ENCODE results near the gene DNAH14. TPM values are rescaled to one million over a fixed set of nuclear protein-coding genes. Genes with fewer than 3 reads are reported as not detected.
A peak's percentile ranks its signal among the peaks of the same experiment; 100 is the strongest.

The DNAH14 gene
- total and polyA plus RNA-seq, 2 experiments from 2014 or later: 14.7 to 46.1 TPM

DNA sequence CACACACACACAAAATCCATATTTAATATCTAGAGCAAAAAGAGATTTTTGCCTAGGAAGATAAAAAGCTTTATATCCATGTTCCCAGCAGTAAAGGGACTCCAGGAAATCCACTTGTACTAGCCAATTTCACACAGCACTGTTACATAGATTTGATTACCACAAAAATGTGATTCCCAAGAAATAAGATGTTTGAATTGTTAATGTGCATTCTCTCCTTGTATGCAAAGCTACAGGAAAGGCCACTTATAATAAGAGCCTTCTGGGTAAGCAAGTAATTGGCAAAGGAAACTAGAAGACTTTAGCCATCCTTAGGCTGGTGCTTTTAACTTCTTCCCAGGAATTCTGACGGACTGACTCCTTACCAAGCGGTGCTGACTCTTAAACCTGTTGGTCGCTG is 409.1 kb downstream of the DNAH14 start:
- Histone ChIP-seq H3K27ac (no peak overlapping the region), H3K4me1 (ENCODE audit: insufficient read depth) (no peaks in the 10 kb centered on the region), H3K27me3 (no peaks in the 10 kb centered on the region), H3K4me2 (no peak overlapping the region), H3K9me3 (ENCODE audit: low read depth) (no peaks in the 10 kb centered on the region), H4K20me1 (ENCODE audit: insufficient read depth, poor library complexity, severe bottlenecking) (no peaks in the 10 kb centered on the region), H3K79me2 (no peaks in the 10 kb centered on the region), H3K36me3 (replicated peaks; ENCODE audit: insufficient read depth, low read depth) (no peaks in the 10 kb centered on the region), H2AFZ (no peak overlapping the region), H3K9me2 (replicated peaks; ENCODE audit: insufficient read depth) (no peaks in the 10 kb centered on the region), H3K4me3 (no peak overlapping the region)
- DNase-seq (ENCODE audit: low spot score): no peak
- TF ChIP-seq EZH2 (IDR thresholded peaks at IDR 0.05; ENCODE audit: borderline replicate concordance): no peak
- no peak for TF ChIP-seq EZH2phosphoT487 (IDR thresholded peaks at IDR 0.05; ENCODE audit: low read depth, severe bottlenecking, unreplicated experiment)
- TF ChIP-seq, protein P1, sequence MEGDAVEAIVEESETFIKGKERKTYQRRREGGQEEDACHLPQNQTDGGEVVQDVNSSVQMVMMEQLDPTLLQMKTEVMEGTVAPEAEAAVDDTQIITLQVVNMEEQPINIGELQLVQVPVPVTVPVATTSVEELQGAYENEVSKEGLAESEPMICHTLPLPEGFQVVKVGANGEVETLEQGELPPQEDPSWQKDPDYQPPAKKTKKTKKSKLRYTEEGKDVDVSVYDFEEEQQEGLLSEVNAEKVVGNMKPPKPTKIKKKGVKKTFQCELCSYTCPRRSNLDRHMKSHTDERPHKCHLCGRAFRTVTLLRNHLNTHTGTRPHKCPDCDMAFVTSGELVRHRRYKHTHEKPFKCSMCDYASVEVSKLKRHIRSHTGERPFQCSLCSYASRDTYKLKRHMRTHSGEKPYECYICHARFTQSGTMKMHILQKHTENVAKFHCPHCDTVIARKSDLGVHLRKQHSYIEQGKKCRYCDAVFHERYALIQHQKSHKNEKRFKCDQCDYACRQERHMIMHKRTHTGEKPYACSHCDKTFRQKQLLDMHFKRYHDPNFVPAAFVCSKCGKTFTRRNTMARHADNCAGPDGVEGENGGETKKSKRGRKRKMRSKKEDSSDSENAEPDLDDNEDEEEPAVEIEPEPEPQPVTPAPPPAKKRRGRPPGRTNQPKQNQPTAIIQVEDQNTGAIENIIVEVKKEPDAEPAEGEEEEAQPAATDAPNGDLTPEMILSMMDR (IDR thresholded peaks at IDR 0.05; ENCODE audit: poor library complexity): no peak
- 82% methylated on average over 3 of the region's 3 CpGs for WGBS (ENCODE audit: low lambda C conversion rate, missing lambda C conversion rate)

DNA sequence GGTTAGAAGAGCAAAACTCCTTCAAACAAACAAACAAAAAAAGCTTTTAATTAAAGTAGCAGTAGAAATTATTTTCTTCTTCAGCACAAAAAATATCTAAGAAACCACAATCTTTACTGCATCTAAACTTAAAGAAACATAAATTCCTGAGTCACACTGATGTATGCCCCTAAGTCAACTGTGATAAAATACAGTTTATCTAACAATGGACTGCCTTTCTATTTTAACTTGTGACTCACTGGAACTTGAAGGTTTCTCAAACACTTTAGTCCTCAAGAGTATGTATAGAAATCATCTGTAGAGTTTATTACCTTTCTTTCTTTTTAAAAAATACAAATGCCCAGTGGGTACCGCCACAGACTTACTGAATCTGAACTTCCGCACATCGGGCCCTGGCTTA is 412.2 kb downstream of the DNAH14 start:
- no peaks in the 10 kb centered on the region for H3K4me1 ChIP-seq (ENCODE audit: insufficient read depth)
- DNase-seq (ENCODE audit: low spot score): no peak
- H3K27ac ChIP-seq: no peak overlapping the region
- no peak overlapping the region for H3K4me3 ChIP-seq
- H3K9me2 ChIP-seq (replicated peaks; ENCODE audit: insufficient read depth): no peaks in the 10 kb centered on the region
- no peak overlapping the region for H2AFZ ChIP-seq
- 91% methylated on average over 3 of the region's 3 CpGs for WGBS (ENCODE audit: low lambda C conversion rate, missing lambda C conversion rate)
- H3K4me2 ChIP-seq: no peak overlapping the region
- H3K36me3 ChIP-seq (replicated peaks; ENCODE audit: insufficient read depth, low read depth): no peaks in the 10 kb centered on the region
- H3K9me3 ChIP-seq (ENCODE audit: low read depth): no peaks in the 10 kb centered on the region
- no peaks in the 10 kb centered on the region for H4K20me1 ChIP-seq (ENCODE audit: insufficient read depth, poor library complexity, severe bottlenecking)
- TF ChIP-seq EZH2 (IDR thresholded peaks at IDR 0.05; ENCODE audit: borderline replicate concordance): no peak
- TF ChIP-seq, protein P1 (IDR thresholded peaks at IDR 0.05; ENCODE audit: poor library complexity): no peak
- TF ChIP-seq EZH2phosphoT487 (IDR thresholded peaks at IDR 0.05; ENCODE audit: low read depth, severe bottlenecking, unreplicated experiment): no peak
- H3K27me3 ChIP-seq: no peaks in the 10 kb centered on the region
- H3K79me2 ChIP-seq: no peaks in the 10 kb centered on the region

DNA sequence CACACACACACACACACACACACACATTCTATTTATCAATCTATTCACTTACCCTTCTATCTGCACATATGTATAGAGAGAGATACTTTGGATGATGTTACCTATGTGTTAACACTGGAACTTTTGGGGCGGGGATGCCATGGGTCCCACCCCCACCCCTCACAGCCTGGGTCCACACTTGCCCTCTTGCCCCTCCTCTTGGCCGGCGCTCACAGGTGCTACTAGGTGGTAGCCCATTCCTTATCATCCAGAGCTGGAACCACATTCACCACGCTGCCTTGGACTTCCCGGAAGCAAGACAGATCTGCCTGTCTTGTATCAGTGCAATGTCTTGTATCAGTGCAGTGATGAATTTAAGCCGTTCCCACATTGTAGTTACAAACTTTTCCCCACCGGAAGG is 413.2 kb downstream of the DNAH14 start:
- no peaks in the 10 kb centered on the region for H3K9me2 ChIP-seq (replicated peaks; ENCODE audit: insufficient read depth)
- no peaks in the 10 kb centered on the region for H3K4me1 ChIP-seq (ENCODE audit: insufficient read depth)
- no peaks in the 10 kb centered on the region for H3K36me3 ChIP-seq (replicated peaks; ENCODE audit: insufficient read depth, low read depth)
- no peak overlapping the region for H3K4me2 ChIP-seq
- H4K20me1 ChIP-seq (ENCODE audit: insufficient read depth, poor library complexity, severe bottlenecking): no peaks in the 10 kb centered on the region
- WGBS (ENCODE audit: low lambda C conversion rate, missing lambda C conversion rate): 85% methylated on average over 7 of the region's 7 CpGs
- H3K27me3 ChIP-seq: no peaks in the 10 kb centered on the region
- no peak overlapping the region for H3K4me3 ChIP-seq
- no peak for DNase-seq (ENCODE audit: low spot score)
- no peak overlapping the region for H3K27ac ChIP-seq
- no peaks in the 10 kb centered on the region for H3K9me3 ChIP-seq (ENCODE audit: low read depth)
- no peaks in the 10 kb centered on the region for H3K79me2 ChIP-seq
- no peak overlapping the region for H2AFZ ChIP-seq
- TF ChIP-seq EZH2 (IDR thresholded peaks at IDR 0.05; ENCODE audit: borderline replicate concordance) (no peak), EZH2phosphoT487 (IDR thresholded peaks at IDR 0.05; ENCODE audit: low read depth, severe bottlenecking, unreplicated experiment) (no peak)
- TF ChIP-seq, protein P1 (IDR thresholded peaks at IDR 0.05; ENCODE audit: poor library complexity): no peak

DNA sequence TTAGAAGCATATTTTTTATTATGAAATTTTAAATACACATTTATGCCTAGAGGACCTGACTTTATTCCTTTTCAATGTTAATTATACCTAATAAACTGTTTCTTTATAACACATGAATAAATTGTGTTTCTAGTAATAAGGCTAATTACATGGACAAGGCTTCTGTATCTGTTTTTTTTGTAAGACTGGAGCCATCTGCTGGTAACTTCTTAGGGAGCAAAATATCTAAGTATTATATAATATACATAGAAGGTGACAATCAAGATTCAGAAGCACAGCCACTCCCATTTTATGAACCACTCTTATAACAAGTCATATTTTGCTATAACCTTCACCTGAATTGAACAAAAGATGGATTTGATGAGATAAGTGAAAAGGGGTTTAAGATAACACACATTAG is 414.1 kb downstream of the DNAH14 start:
- H4K20me1 ChIP-seq (ENCODE audit: insufficient read depth, poor library complexity, severe bottlenecking): no peaks in the 10 kb centered on the region
- H3K4me1 ChIP-seq (ENCODE audit: insufficient read depth): no peaks in the 10 kb centered on the region
- H3K27ac ChIP-seq: no peak overlapping the region
- no peaks in the 10 kb centered on the region for H3K27me3 ChIP-seq
- H3K9me3 ChIP-seq (ENCODE audit: low read depth): no peaks in the 10 kb centered on the region
- no peaks in the 10 kb centered on the region for H3K79me2 ChIP-seq
- H3K4me3 ChIP-seq: no peak overlapping the region
- TF ChIP-seq EZH2phosphoT487 (IDR thresholded peaks at IDR 0.05; ENCODE audit: low read depth, severe bottlenecking, unreplicated experiment) (no peak), EZH2 (IDR thresholded peaks at IDR 0.05; ENCODE audit: borderline replicate concordance) (no peak)
- TF ChIP-seq, protein P1 (IDR thresholded peaks at IDR 0.05; ENCODE audit: poor library complexity): peak; percentile 29
- no peaks in the 10 kb centered on the region for H3K9me2 ChIP-seq (replicated peaks; ENCODE audit: insufficient read depth)
- no peak overlapping the region for H2AFZ ChIP-seq
- no peaks in the 10 kb centered on the region for H3K36me3 ChIP-seq (replicated peaks; ENCODE audit: insufficient read depth, low read depth)
- no peak overlapping the region for H3K4me2 ChIP-seq
- DNase-seq (ENCODE audit: low spot score): no peak
